ENCODE measurements around the gene TBCK. TPM values are rescaled to one million over a fixed set of nuclear protein-coding genes. Genes with fewer than 3 reads are reported as not detected.

Gene TBCK
- polyA plus RNA-seq, 2 donors, result 6.0 to 8.2 TPM

Other genes starting within 250 kb of the TBCK start
- 10 to 100 TPM; 25.0 to 26.9 TPM for gene AIMP1, start 341 bp upstream of the TBCK start, polyA plus RNA-seq
- not detected for gene GIMD1, start 52.6 kb upstream of the TBCK start, polyA plus RNA-seq

All from esophagus (tissue), 2 donors.